Neural cell (in vitro differentiated cells): Measurements from ENCODE around the gene OTUD7B. TPM values are rescaled to one million over a fixed set of nuclear protein-coding genes. Genes with fewer than 3 reads are reported as not detected.

ENCODE experiments used
- H2AFZ ChIP-seq: fragments of 200-600, 300-800 bp; sonication (generic), shearing (Covaris generic); 2 replicates; pipeline ENCODE4 v1.6.0; 2014; ENCODE audit warnings: low read depth, mild to moderate bottlenecking, antibody characterized with exemption, low read length, moderate library complexity
- H3F3A ChIP-seq: fragments of 200-600 bp; shearing (Covaris generic); 2 replicates; pipeline ENCODE4 v1.6.1; 2016; ENCODE audit warnings: mild to moderate bottlenecking, moderate library complexity, mixed read lengths, antibody characterized with exemption, low read length; ENCODE audit not compliant: insufficient read depth, poor library complexity, severe bottlenecking
- H3K27ac ChIP-seq: fragments of 200-600, 300-800 bp; sonication (generic), shearing (Covaris generic); 2 replicates; pipeline ENCODE4 v1.5.1; 2014; ENCODE audit warnings: mild to moderate bottlenecking, low read length, moderate library complexity
- H3K27me3 ChIP-seq: fragments of 300-800, 200-600 bp; sonication (generic), shearing (Covaris generic); 2 replicates; pipeline ENCODE4 v1.6.0; 2014; ENCODE audit warnings: mild to moderate bottlenecking, low read depth, low read length, moderate library complexity; ENCODE audit not compliant: insufficient read depth
- H3K36me3 ChIP-seq: fragments of 300-800, 200-600 bp; sonication (generic), shearing (Covaris generic); 2 replicates; pipeline ENCODE4 v1.5.1; 2014; ENCODE audit warnings: mild to moderate bottlenecking, antibody characterized with exemption, low read length, moderate library complexity; ENCODE audit not compliant: insufficient read depth
- H3K4me2 ChIP-seq: fragments of 300-800, 200-600 bp; sonication (generic), shearing (Covaris generic); 2 replicates; pipeline ENCODE4 v1.6.0; 2014; ENCODE audit warnings: mild to moderate bottlenecking, low read length
- H3K4me3 ChIP-seq: fragments of 300-800, 200-600 bp; sonication (generic), shearing (Covaris generic); 2 replicates; pipeline ENCODE4 v1.5.1; 2014; ENCODE audit warnings: mild to moderate bottlenecking, low read length, moderate library complexity
- H3K79me2 ChIP-seq: fragments of 200-600 bp; shearing (Covaris generic); replicated peaks from 2 replicates; pipeline ENCODE4 v1.6.0; 2014; ENCODE audit warnings: mild to moderate bottlenecking, low read length, moderate library complexity; ENCODE audit not compliant: insufficient read depth
- H3K9ac ChIP-seq: fragments of 300-800, 200-600 bp; sonication (generic), shearing (Covaris generic); 2 replicates; pipeline ENCODE4 v1.6.1; 2016; ENCODE audit warnings: mild to moderate bottlenecking, low read length, mixed read lengths
- H3K9me2 ChIP-seq: fragments of 200-600 bp; shearing (Covaris generic); 2 replicates; pipeline ENCODE4 v1.6.1; 2016; ENCODE audit warnings: mild to moderate bottlenecking, low read length, mixed read lengths; ENCODE audit not compliant: insufficient read depth
- H3K9me3 ChIP-seq: fragments of 200-600, 300-800 bp; sonication (generic), shearing (Covaris generic); 2 replicates; pipeline ENCODE4 v1.6.1; 2016; ENCODE audit warnings: mild to moderate bottlenecking, mixed run types, low read length, moderate library complexity, mixed read lengths
- H4K20me1 ChIP-seq: fragments of 200-600 bp; shearing (Covaris generic); 2 replicates; pipeline ENCODE4 v1.6.1; 2016; ENCODE audit warnings: mild to moderate bottlenecking, mixed run types; ENCODE audit not compliant: insufficient read depth
- CTCF ChIP-seq: fragments of 450-650 bp; IDR thresholded peaks from 2 replicates; pipeline ENCODE4 v1.5.1; 2014; ENCODE audit warnings: antibody characterized with exemption, mild to moderate bottlenecking, moderate library complexity; ENCODE audit not compliant: poor library complexity, severe bottlenecking
- EP300 ChIP-seq: fragments of 450-650 bp; conservative IDR thresholded peaks from 2 replicates; pipeline ENCODE4 v1.6.1; 2014; ENCODE audit warnings: antibody characterized with exemption, mild to moderate bottlenecking, moderate library complexity; ENCODE audit not compliant: poor library complexity, severe bottlenecking
- EZH2 ChIP-seq: fragments of 200-600, 300-800 bp; shearing (Covaris generic), sonication (generic); IDR thresholded peaks from 2 replicates; pipeline ENCODE4 v1.6.1; 2014; ENCODE audit warnings: antibody characterized with exemption, low read length, borderline replicate concordance, mild to moderate bottlenecking; ENCODE audit not compliant: insufficient read depth, poor library complexity, severe bottlenecking
- MXI1 ChIP-seq: fragments of 450-650 bp; conservative IDR thresholded peaks from 2 replicates; pipeline ENCODE4 v1.6.1; 2014; ENCODE audit warnings: antibody characterized with exemption, mild to moderate bottlenecking; ENCODE audit not compliant: poor library complexity, severe bottlenecking
- POLR2AphosphoS5 ChIP-seq: IDR thresholded peaks from 2 replicates; pipeline ENCODE4 v1.6.1; 2012
- RAD21 ChIP-seq: fragments of 450-650 bp; conservative IDR thresholded peaks from 2 replicates; pipeline ENCODE4 v1.6.1; 2014; ENCODE audit warnings: antibody characterized with exemption, mild to moderate bottlenecking, moderate library complexity
- REST ChIP-seq: IDR thresholded peaks from 2 replicates; pipeline ENCODE4 v1.6.1; 2012; ENCODE audit warnings: borderline replicate concordance
- SMC3 ChIP-seq: fragments of 450-650 bp; conservative IDR thresholded peaks from 2 replicates; pipeline ENCODE4 v1.6.1; 2014; ENCODE audit warnings: antibody characterized with exemption, mild to moderate bottlenecking, moderate library complexity; ENCODE audit not compliant: poor library complexity
- TAF1 ChIP-seq: IDR thresholded peaks from 2 replicates; pipeline ENCODE4 v1.6.1; 2012; ENCODE audit warnings: low read depth
- polyA plus RNA-seq: library from polyadenylated mRNA; depleted of rRNA; stranded (reverse); fragments of >200 nt; gene quantifications from 2 replicates; pipeline ENCODE4 v1.2.3, GENCODE V29; 2014

OTUD7B gene
- polyA plus RNA-seq, 1 donor from 2014 or later, result 2.1 TPM

- H4K20me1 ChIP-seq, result no peaks in the 10 kb centered on the region
- H3K4me2 ChIP-seq, result peak overlapping the region; percentile 80
- H3K9me3 ChIP-seq, result no peaks in the 10 kb centered on the region
- H3K9me2 ChIP-seq, result no peaks in the 10 kb centered on the region
- H3K9ac ChIP-seq, result peak overlapping the region; percentile 95
- peaks cover 6% of the 10 kb centered on the region for H3K36me3 ChIP-seq
- H3F3A ChIP-seq, result no peaks in the 10 kb centered on the region
- TF ChIP-seq POLR2AphosphoS5 (no peak), EZH2 (no peak), MXI1 (no peak), TAF1 (no peak), RAD21 (no peak), CTCF (no peak), EP300 (no peak), SMC3 (no peak), REST (no peak)
- peak overlapping the region; percentile 99 for H3K27ac ChIP-seq
- H3K4me3 ChIP-seq, result peak overlapping the region; percentile 87
- H2AFZ ChIP-seq, result peak overlapping the region; percentile 53
- H3K27me3 ChIP-seq, result no peaks in the 10 kb centered on the region
- H3K79me2 ChIP-seq, result peaks cover 17% of the 10 kb centered on the region
These were observed 83.4 kb downstream of the OTUD7B start for GRCh38 chr1:149927056-149927562.

- no peak overlapping the region for H3K27ac ChIP-seq
- H3K79me2 ChIP-seq, result peaks cover 17% of the 10 kb centered on the region
- no peak overlapping the region for H3K9ac ChIP-seq
- no peaks in the 10 kb centered on the region for H3K27me3 ChIP-seq
- peaks cover 6% of the 10 kb centered on the region for H3K36me3 ChIP-seq
- no peak for TF ChIP-seq EZH2
- TF ChIP-seq EP300, result no peak
- no peak for TF ChIP-seq MXI1
- TF ChIP-seq CTCF, result no peak
- TF ChIP-seq RAD21, result no peak
- no peak for TF ChIP-seq POLR2AphosphoS5
- no peak for TF ChIP-seq SMC3
- no peak for TF ChIP-seq TAF1
- no peak for TF ChIP-seq REST
- no peak overlapping the region for H2AFZ ChIP-seq
- peak overlapping the region; percentile 80 for H3K4me2 ChIP-seq
- H3K4me3 ChIP-seq, result peak overlapping the region; percentile 87
- H4K20me1 ChIP-seq, result no peaks in the 10 kb centered on the region
- H3K9me2 ChIP-seq, result no peaks in the 10 kb centered on the region
- no peaks in the 10 kb centered on the region for H3F3A ChIP-seq
- no peaks in the 10 kb centered on the region for H3K9me3 ChIP-seq
These were observed 84.2 kb downstream of the OTUD7B start for GRCh38 chr1:149926296-149926695.
